Ovary (tissue), 9 donors: ENCODE measurements around the gene DNAH8. TPM values are rescaled to one million over a fixed set of nuclear protein-coding genes. Genes with fewer than 3 reads are reported as not detected.

Experiments used
- DNase-seq, 5 donors: peaks; one replicate each; pipeline ENCODE4 v3.0.0-alpha.2; 2019 to 2020
- H3K27ac ChIP-seq, 2 donors: fragments of 200-600 bp; one replicate each; pipeline versions ENCODE4 v1.5.1 to v1.8.0; 2019 to 2022
- H3K27me3 ChIP-seq: fragments of 200-600 bp; one replicate; pipeline ENCODE4 v1.8.0; 2022
- H3K36me3 ChIP-seq: fragments of 200-600 bp; sonication (generic); one replicate; pipeline ENCODE4 v1.5.1; 2019
- H3K4me1 ChIP-seq: one replicate; pipeline ENCODE4 v1.8.1; 2013; ENCODE audit warnings: mild to moderate bottlenecking, moderate library complexity; ENCODE audit not compliant: insufficient read depth
- H3K4me3 ChIP-seq: fragments of 200-600 bp; sonication (generic); one replicate; pipeline ENCODE4 v1.5.1; 2017
- H3K9me3 ChIP-seq, 2 donors: fragments of 200-600 bp in 1 of 2; sonication (generic) in 1 of 2; one replicate each; pipeline versions ENCODE4 v1.5.1 to v1.8.1; 2013 to 2019; ENCODE audit warnings: mild to moderate bottlenecking in 1 of 2, moderate library complexity in 1 of 2
- CTCF ChIP-seq, 3 donors: fragments of 450-650 bp in 2 of 3; fragments of 200-600 bp in 1 of 3; IDR thresholded peaks; one replicate each; pipeline versions ENCODE4 v1.5.1 to v1.8.0; 2016 to 2022; ENCODE audit warnings: antibody characterized with exemption in 3 of 3, mild to moderate bottlenecking in 1 of 3
- EP300 ChIP-seq: sonication (generic); formaldehyde crosslinking; IDR thresholded peaks from one replicate; pipeline ENCODE4 v1.6.1; 2017; ENCODE audit warnings: antibody characterized with exemption
- POLR2A ChIP-seq: fragments of 450-650 bp; IDR thresholded peaks from one replicate; pipeline ENCODE4 v1.6.1; 2017; ENCODE audit warnings: antibody characterized with exemption, mild to moderate bottlenecking, moderate library complexity
- WGBS, 3 donors: extraction: QIAGEN DNeasy Blood & Tissue Kit in 1 of 3; methylation state at CpG; one replicate each; pipeline versions ENCODE4 v1.1.5 to v1.1.7; 2013 to 2017; 5-methylcytosine and 5-hydroxymethylcytosine counted together
- intact Hi-C, 4 donors: fragments of 100-400 bp; cut with DNase I; formaldehyde crosslinking; loops; one replicate each; pipeline versions ENCODE4 v1.11.0 to v1.15.1; 2022 to 2023
- polyA plus RNA-seq, 2 donors: library from polyadenylated mRNA; stranded (reverse); fragments of 200-250 nt in 1 of 2; fragments of 350-450 nt in 1 of 2; fragmentation: Illumina TruSeq in 1 of 2; extraction: RNeasy Lipid Tissue Mini Kit (QIAGEN cat#74804) in 1 of 2; gene quantifications; one replicate each; pipeline ENCODE4 v1.2.3, GENCODE V29; 2013 to 2014
- total RNA-seq, 7 donors: library from RNA; depleted of rRNA in 2 of 7; stranded (reverse); fragments of >200 nt in 2 of 7; fragmentation: NEBNext Ultra II Directional in 3 of 7; extraction: Animal tissue kit (Norgen Biotek cat#: 25700) in 3 of 7; gene quantifications; one replicate each; pipeline versions ENCODE4 v1.1.0 to v1.2.4, GENCODE V29; 2016 to 2023
- donor health status: DM: no; HTN: no; CAD: no; lungs with moderate emphysema.
- donor health status: DM: no; HTN: no; CAD: no.
- donor health status: Bipolar disorder and iron deficiency.
- donor health status: DM: yes; HTN: yes; CAD: no.
- donor health status: DM: no; HTN: no; CAD: no.
- donor health status: DM: yes; HTN: yes; CAD: no.

The DNAH8 gene
- total and polyA plus RNA-seq, 9 donors = under 0.01 to 0.08 (median 0.01) TPM; not detected in 4

GRCh38 chr6:38676236-38676973, 38.7 kb upstream of the DNAH8 start:
- Histone ChIP-seq H3K36me3 (no peaks in the 10 kb centered on the region), H3K9me3 (no peaks in the 10 kb centered on the region), H3K4me1 (peaks cover 5% of the 10 kb centered on the region), H3K4me3 (no peak overlapping the region), H3K27me3 (no peaks in the 10 kb centered on the region), H3K27ac (peak overlapping the region; percentile 8 to 46)
- TF ChIP-seq CTCF (IDR thresholded peaks at IDR 0.05) = no peak
- TF ChIP-seq EP300 = no peak
- TF ChIP-seq POLR2A = no peak
- no peak for DNase-seq
- 4 to 17% (median 7%) methylated on average over 2 of the region's 2 CpGs for WGBS, 3 donors
- intact Hi-C loops = no loop called here

DNA sequence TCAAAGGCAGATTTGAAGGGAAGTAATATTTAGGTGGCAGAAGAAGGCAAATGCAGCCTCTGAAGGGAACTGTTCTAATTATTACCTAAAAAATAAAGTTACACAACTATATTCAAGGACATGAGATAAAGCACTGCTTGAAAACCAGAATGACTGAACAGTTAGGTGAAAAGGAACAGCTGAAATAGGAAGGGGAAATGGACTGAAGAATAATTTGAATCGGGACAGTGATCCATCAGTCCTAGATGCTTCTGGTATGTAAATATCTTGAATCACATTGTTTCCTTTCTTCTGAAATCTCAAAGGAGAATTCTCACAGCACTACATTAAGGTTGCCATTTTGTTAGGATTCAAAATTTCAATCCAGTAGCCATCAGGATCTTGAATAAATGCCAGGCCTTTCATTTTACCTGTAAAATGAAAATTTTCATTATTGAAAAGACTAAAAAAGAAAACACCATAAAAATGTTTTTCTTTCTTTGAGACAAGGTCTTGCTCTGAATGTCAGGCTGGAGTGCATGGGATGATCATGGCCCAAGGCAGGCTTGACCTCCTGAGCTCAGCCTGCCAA, 38.1 kb upstream of the DNAH8 start:
- WGBS, 3 donors = 3 to 26% (median 14%) methylated on average over 1 of the region's 1 CpG
- TF ChIP-seq CTCF (IDR thresholded peaks at IDR 0.05) = no peak
- no peak for TF ChIP-seq EP300
- TF ChIP-seq POLR2A = no peak
- H3K9me3 ChIP-seq = no peaks in the 10 kb centered on the region
- H3K27me3 ChIP-seq = no peaks in the 10 kb centered on the region
- H3K27ac ChIP-seq = peak overlapping the region in 1 of 2 donors; percentile 46
- no peaks in the 10 kb centered on the region for H3K36me3 ChIP-seq
- intact Hi-C loops = no loop called here
- peaks cover 5% of the 10 kb centered on the region for H3K4me1 ChIP-seq
- no peak overlapping the region for H3K4me3 ChIP-seq
- DNase-seq = no peak

GRCh38 chr6:38678178-38678760, 36.8 kb upstream of the DNAH8 start:
- no peak for DNase-seq
- Histone ChIP-seq H3K27ac (peak overlapping the region in 1 of 2 donors; percentile 8), H3K4me3 (no peak overlapping the region), H3K27me3 (no peaks in the 10 kb centered on the region), H3K4me1 (peaks cover 5% of the 10 kb centered on the region), H3K36me3 (no peaks in the 10 kb centered on the region), H3K9me3 (no peaks in the 10 kb centered on the region)
- intact Hi-C loops = no loop called here
- 34 to 44% (median 39%) methylated on average over 7 of the region's 7 CpGs for WGBS, 3 donors
- no peak for TF ChIP-seq POLR2A
- no peak for TF ChIP-seq EP300
- TF ChIP-seq CTCF (IDR thresholded peaks at IDR 0.05) = no peak

- Histone ChIP-seq H3K4me1 (peaks cover 5% of the 10 kb centered on the region), H3K27me3 (no peaks in the 10 kb centered on the region), H3K9me3 (no peaks in the 10 kb centered on the region), H3K36me3 (no peaks in the 10 kb centered on the region), H3K4me3 (no peak overlapping the region), H3K27ac (no peak overlapping the region)
- DNase-seq = no peak
- TF ChIP-seq CTCF (IDR thresholded peaks at IDR 0.05) = no peak
- WGBS, 3 donors = 98 to 100% (median 98%) methylated on average over 1 of the region's 1 CpG
- intact Hi-C loops = no loop called here
Observed at GRCh38 chr6:38679668-38680067, 35.4 kb upstream of the DNAH8 start.
